Measurements from ENCODE around the gene CD44.

CD44 gene

GRCh38 chr11:35276396-35277145 is 137.6 kb downstream of the CD44 start:
- Histone ChIP-seq H3K4me3 (ENCODE audit: low read depth, low read length, poor library complexity, severe bottlenecking) (no peak overlapping the region), H3K79me2 (ENCODE audit: insufficient read depth, low read length) (no peaks in the 10 kb centered on the region), H3K9me3 (ENCODE audit: low read length) (no peaks in the 10 kb centered on the region), H3K36me3 (ENCODE audit: insufficient read depth, low read length) (no peaks in the 10 kb centered on the region), H3K9me2 (ENCODE audit: low read depth, low read length) (no peaks in the 10 kb centered on the region), H3K4me2 (ENCODE audit: low read length) (no peak overlapping the region), H3K27me3 (ENCODE audit: insufficient read depth, low read length) (no peaks in the 10 kb centered on the region), H4K20me1 (ENCODE audit: insufficient read depth, low read length) (no peaks in the 10 kb centered on the region), H3K9ac (ENCODE audit: low read length) (no peak overlapping the region), H2AFZ (ENCODE audit: low read length) (no peak overlapping the region), H3F3A (ENCODE audit: insufficient read depth, low read length) (no peaks in the 10 kb centered on the region), H3K27ac (ENCODE audit: low read depth, low read length, poor library complexity, severe bottlenecking) (no peak overlapping the region), H3K4me1 (ENCODE audit: insufficient read depth, low read length, severe bottlenecking) (no peaks in the 10 kb centered on the region)
- TF ChIP-seq EZH2 (IDR thresholded peaks at IDR 0.05; ENCODE audit: borderline replicate concordance, low read length): no peak
- TF ChIP-seq, protein P1, sequence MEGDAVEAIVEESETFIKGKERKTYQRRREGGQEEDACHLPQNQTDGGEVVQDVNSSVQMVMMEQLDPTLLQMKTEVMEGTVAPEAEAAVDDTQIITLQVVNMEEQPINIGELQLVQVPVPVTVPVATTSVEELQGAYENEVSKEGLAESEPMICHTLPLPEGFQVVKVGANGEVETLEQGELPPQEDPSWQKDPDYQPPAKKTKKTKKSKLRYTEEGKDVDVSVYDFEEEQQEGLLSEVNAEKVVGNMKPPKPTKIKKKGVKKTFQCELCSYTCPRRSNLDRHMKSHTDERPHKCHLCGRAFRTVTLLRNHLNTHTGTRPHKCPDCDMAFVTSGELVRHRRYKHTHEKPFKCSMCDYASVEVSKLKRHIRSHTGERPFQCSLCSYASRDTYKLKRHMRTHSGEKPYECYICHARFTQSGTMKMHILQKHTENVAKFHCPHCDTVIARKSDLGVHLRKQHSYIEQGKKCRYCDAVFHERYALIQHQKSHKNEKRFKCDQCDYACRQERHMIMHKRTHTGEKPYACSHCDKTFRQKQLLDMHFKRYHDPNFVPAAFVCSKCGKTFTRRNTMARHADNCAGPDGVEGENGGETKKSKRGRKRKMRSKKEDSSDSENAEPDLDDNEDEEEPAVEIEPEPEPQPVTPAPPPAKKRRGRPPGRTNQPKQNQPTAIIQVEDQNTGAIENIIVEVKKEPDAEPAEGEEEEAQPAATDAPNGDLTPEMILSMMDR (IDR thresholded peaks at IDR 0.05; ENCODE audit: low read length): no peak

DNA sequence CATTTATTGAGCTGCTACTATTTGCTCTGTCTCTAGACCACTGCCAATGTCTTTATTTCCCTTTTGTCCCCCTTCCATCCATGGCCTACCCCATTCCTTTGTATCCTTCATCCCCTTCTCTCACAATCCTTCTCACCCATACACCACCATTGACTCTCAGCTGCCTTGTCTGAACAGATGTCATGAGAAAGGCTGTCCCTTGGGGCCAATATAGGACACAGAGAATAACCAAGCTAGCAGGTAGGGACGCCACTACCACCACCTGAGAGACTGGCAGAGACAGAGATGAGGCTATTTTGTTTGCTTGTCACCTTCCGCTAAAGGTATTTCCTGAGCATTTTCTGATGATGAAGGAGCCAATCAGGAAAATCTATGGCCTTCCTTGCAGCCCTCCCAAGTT is 138.9 kb downstream of the CD44 start:
- H3K27ac ChIP-seq (ENCODE audit: low read depth, low read length, poor library complexity, severe bottlenecking): no peak overlapping the region
- H3K36me3 ChIP-seq (ENCODE audit: insufficient read depth, low read length): no peaks in the 10 kb centered on the region
- H3F3A ChIP-seq (ENCODE audit: insufficient read depth, low read length): no peaks in the 10 kb centered on the region
- no peaks in the 10 kb centered on the region for H3K4me1 ChIP-seq (ENCODE audit: insufficient read depth, low read length, severe bottlenecking)
- H3K9me2 ChIP-seq (ENCODE audit: low read depth, low read length): no peaks in the 10 kb centered on the region
- H2AFZ ChIP-seq (ENCODE audit: low read length): no peak overlapping the region
- H3K4me3 ChIP-seq (ENCODE audit: low read depth, low read length, poor library complexity, severe bottlenecking): no peak overlapping the region
- H4K20me1 ChIP-seq (ENCODE audit: insufficient read depth, low read length): no peaks in the 10 kb centered on the region
- no peaks in the 10 kb centered on the region for H3K79me2 ChIP-seq (ENCODE audit: insufficient read depth, low read length)
- H3K9me3 ChIP-seq (ENCODE audit: low read length): no peaks in the 10 kb centered on the region
- H3K4me2 ChIP-seq (ENCODE audit: low read length): no peak overlapping the region
- no peaks in the 10 kb centered on the region for H3K27me3 ChIP-seq (ENCODE audit: insufficient read depth, low read length)
- TF ChIP-seq, protein P1 (IDR thresholded peaks at IDR 0.05; ENCODE audit: low read length): no peak
- TF ChIP-seq EZH2 (IDR thresholded peaks at IDR 0.05; ENCODE audit: borderline replicate concordance, low read length): no peak
- H3K9ac ChIP-seq (ENCODE audit: low read length): no peak overlapping the region

- Histone ChIP-seq H4K20me1 (ENCODE audit: insufficient read depth, low read length) (no peaks in the 10 kb centered on the region), H3K9me3 (ENCODE audit: low read length) (no peaks in the 10 kb centered on the region)
Observed at GRCh38 chr11:35280727-35281126, 141.8 kb downstream of the CD44 start.

More at GRCh38 chr11:35280727-35281126, 141.8 kb downstream of the CD44 start:
- Histone ChIP-seq H3K4me2 (ENCODE audit: low read length) (no peak overlapping the region), H3K36me3 (ENCODE audit: insufficient read depth, low read length) (no peaks in the 10 kb centered on the region), H3K27me3 (ENCODE audit: insufficient read depth, low read length) (no peaks in the 10 kb centered on the region), H3K79me2 (ENCODE audit: insufficient read depth, low read length) (no peaks in the 10 kb centered on the region), H3K4me3 (ENCODE audit: low read depth, low read length, poor library complexity, severe bottlenecking) (no peak overlapping the region), H3F3A (ENCODE audit: insufficient read depth, low read length) (no peaks in the 10 kb centered on the region), H3K4me1 (ENCODE audit: insufficient read depth, low read length, severe bottlenecking) (no peaks in the 10 kb centered on the region), H3K9ac (ENCODE audit: low read length) (no peak overlapping the region), H3K9me2 (ENCODE audit: low read depth, low read length) (no peaks in the 10 kb centered on the region), H2AFZ (ENCODE audit: low read length) (no peak overlapping the region), H3K27ac (ENCODE audit: low read depth, low read length, poor library complexity, severe bottlenecking) (no peak overlapping the region)
- TF ChIP-seq, protein P1 (IDR thresholded peaks at IDR 0.05; ENCODE audit: low read length): no peak
- no peak for TF ChIP-seq EZH2 (IDR thresholded peaks at IDR 0.05; ENCODE audit: borderline replicate concordance, low read length)
